Thyroid gland (tissue), 4 donors: ENCODE data around the gene EHBP1. TPM values are rescaled to one million over a fixed set of nuclear protein-coding genes. Genes with fewer than 3 reads are reported as not detected.
"Not testable (repeated sequence)": the region's sequence is repeated elsewhere in the genome, so short reads cannot be mapped to it uniquely, and the experiment has no call there.

Experiments
- DNase-seq, 2 donors: peaks; one replicate each; pipeline ENCODE4 v3.0.0-alpha.2; 2019
- H3K27ac ChIP-seq, 3 donors: fragments of 200-600 bp; sonication (generic); 1 replicate in 2 of 3; 2 replicates in 1 of 3; pipeline ENCODE4 v1.5.1; 2016 to 2019; ENCODE audit warnings: mild to moderate bottlenecking in 1 of 3, moderate library complexity in 1 of 3
- H3K27me3 ChIP-seq: fragments of 200-600 bp; sonication (generic); one replicate; pipeline ENCODE4 v1.5.1; 2019
- H3K36me3 ChIP-seq, 2 donors: fragments of 200-600 bp; sonication (generic); one replicate each; pipeline ENCODE4 v1.5.1; 2016 to 2019
- H3K4me1 ChIP-seq, 2 donors: fragments of 200-600 bp; sonication (generic); one replicate each; pipeline ENCODE4 v1.5.1; 2017 to 2019
- H3K4me3 ChIP-seq, 3 donors: fragments of 200-600 bp; sonication (generic); replicated peaks in 1 of 3; 1 replicate in 2 of 3; 2 replicates in 1 of 3; pipeline ENCODE4 v1.5.1; 2016; ENCODE audit warnings: mild to moderate bottlenecking in 1 of 3
- H3K9me3 ChIP-seq: fragments of 200-600 bp; sonication (generic); one replicate; pipeline ENCODE4 v1.5.1; 2017
- POLR2A ChIP-seq, 2 donors: fragments of 450-650 bp; IDR thresholded peaks; one replicate each; pipeline ENCODE4 v1.6.1; 2017; ENCODE audit warnings: antibody characterized with exemption in 2 of 2, mild to moderate bottlenecking in 2 of 2, moderate library complexity in 1 of 2
- WGBS, 2 donors: methylation state at CpG; one replicate each; pipeline ENCODE4 v1.1.5; 2017; 5-methylcytosine and 5-hydroxymethylcytosine counted together
- intact Hi-C: fragments of 100-400 bp; cut with DNase I; formaldehyde crosslinking; loops from one replicate; pipeline ENCODE4 v1.15.1; 2023
- total RNA-seq, 4 donors: library from RNA; depleted of rRNA; stranded (reverse); fragments of >200 nt; gene quantifications; one replicate each; pipeline ENCODE4 v1.2.3, GENCODE V29; 2016
- TF ChIP-seq, protein P1 (sequence below), 6 experiments: fragments of 200-600 bp in 3 of 6; fragments of 450-650 bp in 3 of 6; sonication (generic) in 3 of 6; IDR thresholded peaks; one replicate each; pipeline ENCODE4 v1.5.1; 2016 to 2019; ENCODE audit warnings: antibody characterized with exemption in 6 of 6, mild to moderate bottlenecking in 2 of 6, inconsistent platforms in 1 of 6, moderate library complexity in 1 of 6

The EHBP1 gene
- total RNA-seq, 4 donors from 2014 or later, result 49.9 to 68.8 (median 57.0) TPM

DNA sequence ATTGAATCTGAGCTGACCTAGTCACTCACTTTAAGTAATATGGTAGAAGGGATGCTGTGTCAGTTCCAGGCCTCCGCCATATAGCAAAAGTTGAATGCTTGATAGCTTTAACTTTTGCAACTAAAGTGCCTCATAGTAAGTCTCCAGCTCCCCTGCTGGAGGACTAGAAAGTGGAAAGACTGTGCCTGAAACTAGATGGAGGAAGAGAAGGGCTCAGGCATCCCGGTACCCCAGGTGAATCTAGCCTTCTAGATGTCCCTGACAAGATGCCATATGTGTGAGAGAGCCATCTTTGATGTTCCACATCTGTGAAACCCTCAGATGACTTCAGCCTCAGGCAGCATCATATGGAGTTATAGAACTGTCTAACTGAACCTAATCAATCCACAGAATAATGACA lies 366.2 kb downstream of the EHBP1 start:
- Histone ChIP-seq H3K4me3 (no peak overlapping the region), H3K27ac (no peak overlapping the region), H3K27me3 (no peaks in the 10 kb centered on the region), H3K36me3 (no peaks in the 10 kb centered on the region), H3K4me1 (no peaks in the 10 kb centered on the region), H3K9me3 (no peaks in the 10 kb centered on the region)
- TF ChIP-seq POLR2A (IDR thresholded peaks at IDR 0.05), result no peak
- TF ChIP-seq, protein P1, sequence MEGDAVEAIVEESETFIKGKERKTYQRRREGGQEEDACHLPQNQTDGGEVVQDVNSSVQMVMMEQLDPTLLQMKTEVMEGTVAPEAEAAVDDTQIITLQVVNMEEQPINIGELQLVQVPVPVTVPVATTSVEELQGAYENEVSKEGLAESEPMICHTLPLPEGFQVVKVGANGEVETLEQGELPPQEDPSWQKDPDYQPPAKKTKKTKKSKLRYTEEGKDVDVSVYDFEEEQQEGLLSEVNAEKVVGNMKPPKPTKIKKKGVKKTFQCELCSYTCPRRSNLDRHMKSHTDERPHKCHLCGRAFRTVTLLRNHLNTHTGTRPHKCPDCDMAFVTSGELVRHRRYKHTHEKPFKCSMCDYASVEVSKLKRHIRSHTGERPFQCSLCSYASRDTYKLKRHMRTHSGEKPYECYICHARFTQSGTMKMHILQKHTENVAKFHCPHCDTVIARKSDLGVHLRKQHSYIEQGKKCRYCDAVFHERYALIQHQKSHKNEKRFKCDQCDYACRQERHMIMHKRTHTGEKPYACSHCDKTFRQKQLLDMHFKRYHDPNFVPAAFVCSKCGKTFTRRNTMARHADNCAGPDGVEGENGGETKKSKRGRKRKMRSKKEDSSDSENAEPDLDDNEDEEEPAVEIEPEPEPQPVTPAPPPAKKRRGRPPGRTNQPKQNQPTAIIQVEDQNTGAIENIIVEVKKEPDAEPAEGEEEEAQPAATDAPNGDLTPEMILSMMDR (IDR thresholded peaks at IDR 0.05), result no peak
- WGBS, 2 donors, result 88 to 94% methylated on average over 2 of the region's 2 CpGs
- DNase-seq, result no peak
- intact Hi-C loops, result no loop called here

DNA sequence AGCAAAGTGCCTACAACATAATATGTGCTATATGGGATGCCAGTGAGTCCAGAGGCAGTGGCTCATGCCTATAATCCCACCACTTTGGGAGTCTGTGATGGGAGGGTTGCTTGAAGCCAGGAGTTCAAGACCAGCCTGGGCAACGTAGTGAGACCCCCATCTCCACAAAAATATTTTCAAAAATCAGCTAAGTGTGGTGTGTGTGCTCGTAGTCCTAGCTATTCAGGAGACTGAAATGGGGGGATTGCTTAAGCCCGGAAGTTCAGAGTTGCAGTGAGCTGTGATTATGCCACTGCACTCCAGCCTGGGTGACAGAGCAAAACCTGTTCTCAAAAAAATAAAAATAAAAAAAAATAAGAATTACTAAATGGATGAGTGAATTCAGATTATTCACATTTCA lies 368.5 kb downstream of the EHBP1 start:
- intact Hi-C loops, result no loop called here
- H3K36me3 ChIP-seq, result no peaks in the 10 kb centered on the region
- 76 to 86% methylated on average over 3 of the region's 3 CpGs for WGBS, 2 donors
- H3K27me3 ChIP-seq, result no peaks in the 10 kb centered on the region
- no peaks in the 10 kb centered on the region for H3K4me1 ChIP-seq
- no peak overlapping the region for H3K4me3 ChIP-seq
- no peak for TF ChIP-seq POLR2A (IDR thresholded peaks at IDR 0.05)
- TF ChIP-seq, protein P1 (IDR thresholded peaks at IDR 0.05), result no peak
- no peak for DNase-seq
- no peak overlapping the region for H3K27ac ChIP-seq
- no peaks in the 10 kb centered on the region for H3K9me3 ChIP-seq

DNA sequence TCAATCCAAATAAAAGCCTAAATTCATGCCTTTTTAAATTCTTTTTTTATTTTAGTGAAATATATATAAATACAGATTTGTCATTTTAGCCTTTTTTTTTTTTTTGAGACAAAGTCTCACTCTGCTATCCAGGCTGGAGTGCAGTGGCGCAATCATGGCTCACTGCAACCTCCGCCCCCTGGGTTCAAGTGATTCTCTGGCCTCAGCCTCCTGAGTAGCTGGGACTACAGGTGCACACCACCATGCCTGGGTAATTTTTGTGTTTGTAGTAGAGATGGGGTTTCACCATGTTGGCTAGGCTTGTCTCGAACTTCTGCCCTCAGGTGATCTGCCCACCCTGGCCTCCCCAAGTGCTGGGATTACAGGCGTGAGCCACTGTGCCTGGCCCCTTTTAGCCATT lies 368.9 kb downstream of the EHBP1 start:
- H3K27ac ChIP-seq, intact Hi-C loops, H3K9me3 ChIP-seq, H3K4me1 ChIP-seq, H3K4me3 ChIP-seq, DNase-seq, H3K27me3 ChIP-seq, H3K36me3 ChIP-seq: not testable (repeated sequence)
- 86 to 91% methylated on average over 4 of the region's 4 CpGs for WGBS, 2 donors

DNA sequence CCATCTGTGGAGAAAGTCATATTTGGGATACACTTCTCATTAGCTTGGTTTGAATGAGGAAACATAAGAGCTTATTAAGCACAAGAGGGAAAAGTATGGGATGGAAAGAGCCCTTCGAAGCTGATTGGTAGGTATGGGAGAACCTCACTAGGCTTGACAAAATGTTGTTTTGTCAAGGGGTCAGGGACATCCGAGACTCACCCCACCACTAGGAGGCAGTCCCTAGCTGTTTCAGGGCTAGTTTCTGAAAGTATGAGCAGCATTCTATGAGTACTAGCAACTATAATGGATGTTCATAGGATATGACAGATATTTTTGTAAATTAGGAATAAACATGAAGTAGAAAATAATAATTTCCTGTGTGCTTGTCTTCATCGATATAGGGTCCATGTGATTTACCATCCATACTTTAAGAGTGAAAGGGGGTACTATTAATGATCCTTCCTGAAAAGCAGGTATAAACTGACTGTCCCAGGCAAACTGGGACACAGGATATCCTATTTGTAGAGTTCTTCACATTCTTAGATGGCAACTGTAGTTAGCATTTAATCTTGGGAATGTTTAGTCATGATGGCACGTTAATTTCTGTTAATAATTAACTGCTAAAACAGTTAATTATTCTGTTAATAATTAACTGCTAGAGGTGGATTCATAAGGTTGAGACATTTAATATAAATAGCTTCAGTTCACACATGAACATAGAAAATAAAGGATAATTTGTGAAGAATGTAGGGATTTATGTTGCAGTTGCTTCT lies 373.5 kb downstream of the EHBP1 start:
- DNase-seq, result no peak
- Histone ChIP-seq H3K27ac (no peak overlapping the region), H3K4me3 (no peak overlapping the region), H3K4me1 (no peaks in the 10 kb centered on the region), H3K36me3 (no peaks in the 10 kb centered on the region), H3K9me3 (no peaks in the 10 kb centered on the region), H3K27me3 (no peaks in the 10 kb centered on the region)
- TF ChIP-seq, protein P1 (IDR thresholded peaks at IDR 0.05), result no peak
- TF ChIP-seq POLR2A (IDR thresholded peaks at IDR 0.05), result no peak
- intact Hi-C loops, result no loop called here
- 78 to 81% methylated on average over 4 of the region's 4 CpGs for WGBS, 2 donors

DNA sequence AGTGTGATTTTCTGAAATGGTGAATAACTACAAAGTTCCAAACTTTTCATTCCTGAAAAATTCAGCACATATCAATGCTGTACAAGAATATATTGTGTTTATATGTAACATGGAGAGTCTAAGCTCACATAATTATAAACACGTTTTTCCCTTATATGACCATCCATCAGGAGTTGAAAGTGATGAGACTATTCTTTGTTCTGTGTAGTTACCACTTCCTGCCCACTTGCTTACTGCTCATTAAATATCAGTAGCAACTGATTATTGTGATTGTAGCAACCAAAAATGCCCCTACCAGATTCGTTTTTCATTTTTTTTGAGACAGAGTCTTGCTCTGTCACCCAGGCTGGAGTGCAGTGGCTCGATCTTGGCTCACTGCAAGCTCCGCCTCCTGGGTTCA lies 375.9 kb downstream of the EHBP1 start:
- H3K9me3 ChIP-seq, result no peaks in the 10 kb centered on the region
- H3K27me3 ChIP-seq, result no peaks in the 10 kb centered on the region
- intact Hi-C loops, result no loop called here
- WGBS, 2 donors, result 81 to 87% methylated on average over 4 of the region's 4 CpGs
- H3K36me3 ChIP-seq, result no peaks in the 10 kb centered on the region
- TF ChIP-seq, protein P1 (IDR thresholded peaks at IDR 0.05), result no peak
- TF ChIP-seq POLR2A (IDR thresholded peaks at IDR 0.05), result no peak
- no peak overlapping the region for H3K27ac ChIP-seq
- H3K4me1 ChIP-seq, result no peaks in the 10 kb centered on the region
- no peak overlapping the region for H3K4me3 ChIP-seq
- no peak for DNase-seq
